ENCODE data around the gene KRTAP10-10. TPM values are rescaled to one million over a fixed set of nuclear protein-coding genes. Genes with fewer than 3 reads are reported as not detected.

KRTAP10-10 gene
- total and polyA plus RNA-seq, 2 of the 8 experiments (the other 6 are each of a cell fraction or from before 2014, with no cell fraction given): not detected

DNA sequence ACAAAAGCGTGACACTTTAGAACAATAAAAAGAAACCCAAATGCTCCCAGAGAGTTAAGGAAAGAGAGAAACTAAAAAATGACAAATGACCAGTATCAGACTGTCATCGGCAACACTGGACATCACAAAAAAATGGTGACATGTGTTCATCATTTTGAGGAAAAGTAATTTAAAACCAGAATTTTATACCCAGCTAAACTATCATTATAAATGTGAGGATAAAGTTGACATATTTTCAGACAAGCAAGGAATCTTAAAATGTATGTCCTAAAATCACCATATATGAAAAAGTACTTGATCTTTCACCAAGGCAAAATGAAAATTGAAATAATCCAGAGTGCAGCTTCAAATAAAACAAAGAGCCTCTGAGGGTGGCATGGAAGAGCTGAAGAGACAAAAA, 7.7 kb downstream of the KRTAP10-10 start:
- DNase-seq (ENCODE audit: low read depth in 1 of 2, low spot score in 2 of 2): no peak
- Histone ChIP-seq H3K14ac (ENCODE audit: insufficient read length) (no peak overlapping the region), H3K9me3 (ENCODE audit: insufficient read depth in 2 of 2, low read depth in 1 of 2, low read length in 1 of 2) (peaks cover 2 to 8% of the 10 kb centered on the region in 2 experiments; a peak in 3 of 4 replicates), H3K18ac (ENCODE audit: extremely low read depth, low read length) (no peak overlapping the region), H3K23ac (ENCODE audit: insufficient read length) (no peak overlapping the region), H3K4me2 (ENCODE audit: insufficient read depth in 1 of 2, low read depth in 2 of 2, low read length in 2 of 2) (no peak overlapping the region), H2BK5ac (ENCODE audit: low read depth, low read length) (no peak overlapping the region), H3K56ac (replicated peaks; ENCODE audit: insufficient read length, low read depth, low read length) (no peak overlapping the region), H4K8ac (ENCODE audit: extremely low read depth, insufficient read depth, low read length) (no peak overlapping the region), H3K4me1 (replicated peaks in 1 of 4; ENCODE audit: control insufficient read depth in 3 of 4, insufficient read depth in 4 of 4, low read length in 3 of 4) (peaks cover 0 to 14% (median 4%) of the 10 kb centered on the region in 4 experiments; a peak in 3 of 7 replicates), H4K20me1 (replicated peaks in 1 of 2; ENCODE audit: control insufficient read depth in 1 of 2, insufficient read depth in 2 of 2, low read length in 2 of 2) (no peaks in the 10 kb centered on the region), H3K4me3 (ENCODE audit: extremely low read depth in 1 of 4, insufficient read depth in 2 of 4, low read depth in 3 of 4, low read length in 4 of 4) (no peak overlapping the region), H2BK120ac (replicated peaks; ENCODE audit: low read depth, low read length) (no peak overlapping the region), H2BK15ac (ENCODE audit: low read length) (no peak overlapping the region), H2BK20ac (ENCODE audit: low read length) (no peak overlapping the region), H3K27me3 (replicated peaks in 1 of 4; ENCODE audit: control insufficient read depth in 3 of 4, extremely low read depth in 1 of 4, insufficient read depth in 3 of 4, low read length in 3 of 4) (no peaks in the 10 kb centered on the region), H3K79me1 (ENCODE audit: low read depth, low read length) (no peaks in the 10 kb centered on the region; the same call in 1 of the 2 replicates), H3K27ac (ENCODE audit: low read depth, low read length) (no peak overlapping the region), H3K79me2 (ENCODE audit: control insufficient read depth in 1 of 2, insufficient read depth in 2 of 2, low read length in 2 of 2) (no peaks in the 10 kb centered on the region), H3K4ac (replicated peaks; ENCODE audit: insufficient read length, low read depth, low read length) (no peak overlapping the region), H3K9ac (replicated peaks in 1 of 4; ENCODE audit: extremely low read depth in 1 of 4, low read depth in 3 of 4, low read length in 3 of 4) (no peak overlapping the region), H4K91ac (replicated peaks; ENCODE audit: insufficient read length, low read length) (no peak overlapping the region), H3K36me3 (ENCODE audit: control insufficient read depth in 2 of 4, insufficient read depth in 4 of 4, low read length in 3 of 4) (no peaks in the 10 kb centered on the region), H4K5ac (ENCODE audit: insufficient read length, low read depth, low read length) (no peak overlapping the region), H2AK5ac (ENCODE audit: low read depth, low read length) (no peak overlapping the region), H3K23me2 (ENCODE audit: low read depth, low read length) (no peaks in the 10 kb centered on the region; the same call in 1 of the 2 replicates), H2AFZ (ENCODE audit: low read length) (no peak overlapping the region), H2BK12ac (ENCODE audit: low read depth, low read length) (no peak overlapping the region)
- CTCF ChIA-PET (ENCODE audit: partially characterized antibody): no interaction called here
- WGBS, 2 experiments (ENCODE audit: extremely low coverage in 1 of 2, insufficient coverage in 1 of 2, insufficient read length in 1 of 2, insufficient replicate concordance in 2 of 2, low coverage in 1 of 2, low lambda C conversion rate in 2 of 2, missing lambda C conversion rate in 1 of 2): 35% methylated on average over 2 of the region's 2 CpGs; no CpG with 5 or more reads in 1 of the 2 experiments
- TF ChIP-seq, protein P1, sequence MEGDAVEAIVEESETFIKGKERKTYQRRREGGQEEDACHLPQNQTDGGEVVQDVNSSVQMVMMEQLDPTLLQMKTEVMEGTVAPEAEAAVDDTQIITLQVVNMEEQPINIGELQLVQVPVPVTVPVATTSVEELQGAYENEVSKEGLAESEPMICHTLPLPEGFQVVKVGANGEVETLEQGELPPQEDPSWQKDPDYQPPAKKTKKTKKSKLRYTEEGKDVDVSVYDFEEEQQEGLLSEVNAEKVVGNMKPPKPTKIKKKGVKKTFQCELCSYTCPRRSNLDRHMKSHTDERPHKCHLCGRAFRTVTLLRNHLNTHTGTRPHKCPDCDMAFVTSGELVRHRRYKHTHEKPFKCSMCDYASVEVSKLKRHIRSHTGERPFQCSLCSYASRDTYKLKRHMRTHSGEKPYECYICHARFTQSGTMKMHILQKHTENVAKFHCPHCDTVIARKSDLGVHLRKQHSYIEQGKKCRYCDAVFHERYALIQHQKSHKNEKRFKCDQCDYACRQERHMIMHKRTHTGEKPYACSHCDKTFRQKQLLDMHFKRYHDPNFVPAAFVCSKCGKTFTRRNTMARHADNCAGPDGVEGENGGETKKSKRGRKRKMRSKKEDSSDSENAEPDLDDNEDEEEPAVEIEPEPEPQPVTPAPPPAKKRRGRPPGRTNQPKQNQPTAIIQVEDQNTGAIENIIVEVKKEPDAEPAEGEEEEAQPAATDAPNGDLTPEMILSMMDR (IDR thresholded peaks at IDR 0.05; ENCODE audit: control extremely low read depth in 1 of 3, insufficient read depth in 1 of 3, low read depth in 1 of 3, low read length in 3 of 3): no peak
- TF ChIP-seq SP4 (IDR thresholded peaks at IDR 0.05; ENCODE audit: low read length) (no peak), NRF1 (IDR thresholded peaks at IDR 0.05; ENCODE audit: low read depth, low read length) (no peak)
- POLR2A ChIA-PET (ENCODE audit: partially characterized antibody): no interaction called here
- no peak for FAIRE-seq

All from H1 (cell line).